Glomerular visceral epithelial cell (primary cell): ENCODE results near the gene SH3RF3.

ENCODE experiments used
- DNase-seq: peaks from one replicate; pipeline ENCODE4 v3.0.0-alpha.2; 2016; ENCODE audit errors: extremely low spot score

The SH3RF3 gene

DNA sequence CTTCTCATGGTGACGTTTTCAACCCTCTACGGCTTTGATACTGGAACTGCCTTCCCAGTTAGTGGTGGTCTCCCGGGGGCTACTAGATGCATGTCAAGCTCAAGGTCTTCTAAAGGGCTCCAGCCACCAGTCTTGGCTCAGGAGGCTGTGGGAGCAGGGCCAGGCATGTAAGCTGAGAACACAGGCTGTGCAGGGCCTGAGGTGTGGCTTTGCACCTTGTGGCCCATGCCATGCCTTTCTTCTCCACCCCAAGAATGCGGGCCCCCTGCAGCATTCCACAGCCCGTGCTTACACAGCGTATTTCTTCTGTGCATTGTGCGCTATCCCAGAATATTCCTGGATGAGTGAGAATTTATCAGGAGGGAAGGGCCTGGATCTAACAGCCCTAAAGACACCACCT lies 339.9 kb downstream of the SH3RF3 start:
- no peak for DNase-seq

DNA sequence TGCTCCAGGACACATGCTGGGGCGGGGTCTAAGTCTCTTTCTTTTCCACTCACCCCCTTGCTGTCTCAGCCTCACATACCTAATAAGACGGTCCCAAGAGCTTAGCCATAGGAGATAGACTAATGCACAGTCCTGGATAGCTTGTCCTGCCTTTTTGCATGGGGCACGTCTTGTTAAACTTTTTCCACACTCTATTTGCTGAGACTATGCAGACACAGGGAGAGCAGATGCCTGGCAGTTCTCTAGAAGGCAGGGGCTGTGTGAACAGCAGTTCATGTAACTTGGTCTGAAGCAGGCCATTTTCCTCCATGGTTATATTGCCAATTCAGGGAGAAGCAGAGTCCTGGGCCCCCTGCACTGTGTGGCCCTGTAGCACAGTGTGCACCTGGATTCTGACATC lies 342.7 kb downstream of the SH3RF3 start:
- no peak for DNase-seq

DNA sequence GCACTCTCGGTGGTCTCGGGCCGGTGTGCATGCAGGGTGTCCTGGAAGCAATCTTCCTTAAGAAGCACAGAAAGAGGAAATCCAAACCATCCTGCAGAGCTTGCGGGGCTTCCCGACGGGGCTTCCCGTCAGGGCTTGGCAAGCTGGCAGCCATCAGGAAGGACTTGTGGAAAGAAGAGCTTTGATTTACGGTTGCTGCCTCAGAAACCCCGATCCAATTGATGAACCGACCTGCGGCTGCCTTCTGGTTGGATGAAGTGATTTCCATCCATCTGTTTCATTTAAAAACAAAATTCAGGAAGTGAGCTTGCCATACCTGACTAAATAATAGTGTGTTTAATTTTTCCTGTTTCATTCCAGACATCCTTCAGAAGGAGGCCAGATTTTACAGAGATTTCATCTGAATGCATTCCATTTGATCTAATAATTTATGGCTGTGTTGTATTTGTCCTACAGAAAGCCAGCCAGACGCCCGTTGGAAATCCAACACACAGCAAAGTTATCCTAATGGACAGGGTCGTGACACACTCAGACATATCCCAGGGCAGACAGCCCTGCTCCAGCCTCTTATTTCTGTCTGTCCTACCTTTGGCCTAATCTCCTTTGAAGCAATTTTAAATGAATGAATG lies 343.4 kb downstream of the SH3RF3 start:
- DNase-seq = no peak

DNA sequence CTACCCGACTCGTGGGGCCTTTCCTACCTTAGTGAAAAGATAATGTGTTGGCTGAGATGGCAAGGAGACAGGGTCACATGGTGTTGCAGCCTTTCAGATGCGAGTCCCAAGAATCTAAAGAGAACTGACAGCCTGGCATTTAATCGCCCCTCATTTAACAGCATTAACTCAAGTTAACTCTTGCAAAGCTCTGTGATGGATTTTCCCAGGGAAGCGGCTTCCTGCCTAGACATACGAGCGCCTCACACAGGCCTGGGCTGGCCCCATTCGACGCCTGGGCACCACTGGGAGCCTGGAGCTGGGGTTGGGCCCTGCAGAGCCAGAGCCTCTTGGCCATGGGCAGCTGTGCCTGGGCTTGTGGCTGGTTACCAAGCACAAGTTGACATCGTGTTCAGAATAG lies 344.0 kb downstream of the SH3RF3 start:
- DNase-seq = no peak

DNA sequence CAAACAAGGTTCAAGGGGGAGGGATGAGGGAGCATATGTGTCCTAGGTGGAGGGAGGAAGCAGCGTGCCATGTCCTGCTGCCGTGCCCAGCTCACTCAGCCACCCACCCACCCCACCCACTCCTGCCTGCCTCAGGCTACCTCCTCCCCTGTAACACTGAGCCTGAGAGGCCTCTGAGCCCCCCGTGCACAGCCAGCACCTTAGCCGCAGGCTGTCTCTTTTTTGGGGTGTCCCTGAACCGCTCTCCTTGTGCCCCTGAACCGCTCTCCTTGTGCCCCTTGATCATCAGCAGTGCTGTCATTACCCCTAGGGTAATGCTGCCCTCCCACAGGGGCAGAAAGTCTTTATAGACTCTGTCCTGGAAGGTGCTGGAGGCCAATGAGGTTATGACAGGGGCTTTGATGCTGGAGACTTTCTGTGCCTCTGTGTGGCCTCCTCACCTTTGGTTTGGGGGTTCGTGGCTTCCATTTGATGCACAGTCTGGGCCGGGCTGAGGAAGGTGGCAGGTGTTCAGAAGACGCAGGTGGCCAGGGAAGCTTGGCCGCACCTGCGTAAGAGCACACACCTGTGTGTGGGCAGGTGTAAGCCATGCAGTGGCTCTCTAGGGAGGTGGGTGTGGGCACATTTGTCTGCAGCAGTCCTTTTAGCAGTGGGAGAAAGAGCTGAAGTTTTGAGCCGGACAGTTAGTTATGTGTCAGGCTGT lies 344.8 kb downstream of the SH3RF3 start:
- no peak for DNase-seq

DNA sequence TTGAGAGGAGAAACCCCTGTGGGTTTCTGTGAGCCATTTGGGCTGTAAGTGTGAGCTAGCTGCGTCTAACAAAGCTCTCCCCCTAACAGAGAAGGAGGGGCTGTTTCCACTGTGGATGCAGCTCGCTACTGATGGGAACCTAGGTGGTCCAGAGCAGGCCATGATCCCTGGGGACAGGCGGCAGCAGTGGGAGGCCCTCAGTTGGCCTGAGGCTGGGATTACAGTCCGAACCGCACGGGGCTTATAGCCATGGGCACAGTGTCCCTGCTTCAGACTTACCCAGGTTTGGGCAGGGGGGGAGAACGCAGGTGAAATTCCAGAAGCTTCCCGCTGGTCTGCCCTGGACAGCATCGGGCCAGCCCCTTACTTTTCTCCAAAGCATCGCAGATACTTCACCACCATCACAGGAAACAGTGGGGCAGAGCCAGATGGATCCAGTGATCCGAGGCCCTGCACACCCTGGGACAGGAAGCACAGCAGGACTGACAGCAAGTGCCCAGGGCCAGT lies 345.4 kb downstream of the SH3RF3 start:
- no peak for DNase-seq

DNA sequence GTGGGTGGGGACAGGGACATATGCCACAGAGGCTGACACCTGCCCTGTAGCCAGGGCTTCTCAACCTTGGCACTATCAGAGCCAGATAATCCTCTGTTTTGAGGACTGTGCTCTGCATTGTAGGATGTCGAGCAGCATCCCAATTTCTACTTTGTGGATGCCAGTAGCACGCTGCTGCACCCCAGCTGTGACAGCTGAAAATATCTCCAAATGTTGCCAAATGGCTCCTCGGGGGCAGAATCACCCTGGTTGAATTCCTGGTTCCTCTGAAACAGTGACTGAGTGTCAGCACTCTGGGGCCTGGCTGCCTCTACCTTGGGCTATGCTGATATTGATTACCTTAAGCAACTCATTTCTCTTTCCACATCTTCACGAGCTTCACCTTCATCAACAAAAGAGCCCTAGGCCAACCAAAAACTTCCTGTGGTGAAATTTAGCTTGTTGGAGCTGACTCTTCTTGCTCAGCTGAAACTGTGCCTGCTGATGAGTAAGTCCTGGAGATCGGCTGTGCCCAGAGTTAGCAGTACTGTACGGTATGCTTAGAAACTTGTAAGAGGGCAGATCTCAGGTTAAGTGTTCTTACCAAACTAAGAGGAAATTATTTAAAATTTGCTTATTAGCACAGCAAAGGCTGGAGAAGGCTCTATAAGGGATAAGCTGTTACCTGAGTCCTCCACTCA lies 346.7 kb downstream of the SH3RF3 start:
- no peak for DNase-seq

DNA sequence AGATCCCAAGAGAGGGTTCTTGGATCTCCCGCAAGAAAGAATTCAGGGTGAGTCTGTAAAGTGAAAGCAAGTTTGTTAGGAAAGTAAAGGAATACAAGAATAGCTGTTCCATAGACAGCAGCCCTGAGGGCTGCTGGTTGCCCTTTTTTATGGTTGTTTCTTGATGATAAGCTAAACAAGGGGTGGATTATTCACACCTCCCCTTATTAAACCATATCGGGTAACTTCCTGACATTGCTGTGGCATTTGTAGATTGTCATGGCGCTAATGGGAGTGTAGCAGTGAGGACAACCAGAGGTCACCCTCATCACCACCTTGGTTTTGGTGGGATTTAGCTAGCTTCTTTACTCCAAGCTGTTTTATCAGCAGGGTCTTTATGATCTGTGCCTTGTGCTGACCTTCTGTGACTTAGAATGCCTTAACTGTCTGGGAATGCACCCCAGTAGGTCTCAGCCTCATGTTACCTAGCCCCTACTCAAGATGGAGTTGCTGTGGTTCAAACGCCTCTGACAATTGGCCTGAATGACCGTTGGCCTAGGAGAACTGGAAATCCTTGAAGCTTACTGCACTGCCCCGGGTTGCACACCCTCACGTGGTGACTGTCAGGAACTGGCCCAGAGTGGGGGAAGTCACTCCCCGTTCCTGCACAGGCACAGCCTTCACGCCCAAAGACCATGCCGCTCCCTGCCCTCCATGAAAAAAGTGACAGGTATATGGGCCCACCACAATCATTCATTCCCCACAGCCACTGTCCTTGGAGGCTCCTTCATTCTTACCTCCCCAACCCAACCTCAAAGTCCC lies 347.8 kb downstream of the SH3RF3 start:
- no peak for DNase-seq

DNA sequence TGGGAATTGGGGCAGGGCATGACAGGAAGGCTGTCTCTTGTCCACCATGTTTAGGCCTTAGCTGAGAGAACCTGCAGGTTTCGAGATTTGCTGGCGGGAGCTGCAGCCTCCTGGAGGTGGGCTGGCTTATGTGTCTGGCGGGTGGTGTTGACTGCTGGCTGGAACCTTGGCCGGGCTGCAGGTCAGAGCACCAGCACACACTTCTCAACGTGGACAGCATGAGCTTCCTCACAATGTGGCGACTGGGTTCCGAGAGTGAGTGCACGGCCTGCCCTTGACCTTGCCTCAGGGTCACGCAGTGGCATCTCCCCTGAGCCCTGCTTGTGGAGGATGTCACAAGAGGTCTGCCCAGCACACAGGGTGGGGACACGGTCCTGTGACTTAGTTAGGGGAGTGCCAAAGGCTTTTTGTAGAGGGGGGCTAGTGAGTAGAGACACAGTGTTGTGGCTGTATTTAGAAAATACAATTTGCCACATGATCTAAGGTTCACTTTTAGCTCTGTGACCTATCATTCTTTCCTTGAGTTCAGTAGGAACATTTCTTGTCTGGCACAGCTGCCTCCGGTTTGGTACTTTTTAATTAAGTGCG lies 350.0 kb downstream of the SH3RF3 start:
- DNase-seq = no peak

DNA sequence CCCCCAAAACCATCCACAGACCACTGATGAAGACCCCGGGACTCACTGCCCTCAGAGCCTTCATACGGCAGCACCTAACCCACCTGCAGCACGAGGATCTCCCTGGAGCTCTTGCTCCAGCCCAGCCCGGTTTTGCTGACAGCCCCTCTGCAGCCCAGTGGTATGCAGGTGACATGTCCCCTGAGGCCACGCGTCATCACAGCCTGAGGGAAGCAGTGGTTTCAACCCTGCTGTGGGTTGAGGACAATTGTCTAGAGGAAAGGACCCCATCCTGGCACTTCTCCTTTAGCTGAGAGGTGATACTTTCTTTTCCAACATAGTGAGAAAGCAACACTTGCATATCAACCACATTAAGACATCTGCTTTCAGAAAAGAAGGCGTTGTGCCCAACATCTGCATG lies 350.8 kb downstream of the SH3RF3 start:
- no peak for DNase-seq

DNA sequence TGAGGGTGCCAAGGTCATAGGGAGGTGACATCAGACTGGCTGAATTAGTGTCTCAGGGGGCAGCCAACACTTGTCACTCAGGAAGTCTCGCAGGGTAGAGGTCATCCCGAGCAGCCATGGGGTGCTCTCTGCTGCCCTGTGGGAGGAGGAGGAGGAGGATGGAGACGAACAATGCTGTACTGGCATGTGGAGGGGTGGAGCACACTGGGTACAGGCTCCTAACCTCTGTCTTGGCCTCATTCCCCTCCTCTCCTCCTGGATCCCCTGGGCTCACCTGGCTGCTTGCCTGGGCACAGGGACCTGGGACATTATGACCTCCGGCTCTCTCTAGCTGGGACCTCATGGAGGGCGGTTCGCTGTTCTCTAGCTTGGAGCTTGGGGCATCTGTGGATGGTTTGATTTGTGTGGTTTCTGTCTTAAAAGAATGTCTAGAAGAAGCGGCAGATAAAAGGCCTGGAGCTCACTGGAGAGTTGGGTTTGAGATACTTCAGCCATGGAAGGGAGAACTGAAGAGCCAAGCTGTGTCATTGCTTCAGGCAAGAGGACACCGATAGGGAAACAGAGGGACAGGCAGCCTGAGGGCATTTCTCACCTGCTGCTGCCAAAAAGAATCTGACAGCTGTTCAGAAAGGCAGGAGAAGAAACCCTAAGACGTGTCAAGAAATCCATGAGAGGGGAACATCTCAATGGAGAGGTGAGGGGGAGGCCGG lies 351.6 kb downstream of the SH3RF3 start:
- DNase-seq = no peak

DNA sequence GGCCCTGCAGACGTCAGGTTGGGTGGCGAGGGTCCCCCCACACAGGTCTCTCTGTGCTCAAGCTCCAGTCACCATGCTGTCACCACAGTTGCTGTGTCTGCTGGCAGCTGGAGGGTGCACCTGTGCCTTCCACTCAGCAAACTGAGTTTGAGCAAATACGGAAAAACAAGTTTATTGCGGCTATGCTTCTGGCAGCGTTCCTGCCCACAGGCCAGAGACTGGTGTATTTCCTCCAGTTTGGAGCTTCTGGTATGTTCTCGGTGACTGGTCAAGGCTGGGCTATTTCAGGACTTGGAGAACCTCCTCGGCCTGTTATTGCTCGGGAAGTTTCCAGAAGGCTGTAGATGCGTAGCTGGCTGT lies 352.2 kb downstream of the SH3RF3 start:
- DNase-seq = no peak

DNA sequence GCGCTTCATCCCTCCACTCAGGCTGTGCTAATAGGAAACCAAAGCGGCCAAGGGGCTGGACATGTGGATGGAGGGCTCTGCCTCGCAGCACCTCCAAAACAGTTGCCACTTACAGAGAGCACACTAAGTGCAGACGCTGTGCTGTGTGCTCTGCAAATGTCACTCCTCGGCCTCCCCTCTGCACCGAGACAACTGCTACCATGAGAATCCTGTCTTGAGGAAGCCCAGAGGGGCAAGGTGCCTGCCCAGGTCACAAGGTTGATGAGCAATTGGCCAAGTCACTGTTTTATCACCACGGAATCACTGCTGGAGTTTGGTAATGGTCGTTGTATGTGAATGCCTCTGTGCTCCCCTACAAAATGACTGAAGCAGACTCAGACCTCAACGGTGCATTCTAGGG lies 352.6 kb downstream of the SH3RF3 start:
- DNase-seq = no peak

DNA sequence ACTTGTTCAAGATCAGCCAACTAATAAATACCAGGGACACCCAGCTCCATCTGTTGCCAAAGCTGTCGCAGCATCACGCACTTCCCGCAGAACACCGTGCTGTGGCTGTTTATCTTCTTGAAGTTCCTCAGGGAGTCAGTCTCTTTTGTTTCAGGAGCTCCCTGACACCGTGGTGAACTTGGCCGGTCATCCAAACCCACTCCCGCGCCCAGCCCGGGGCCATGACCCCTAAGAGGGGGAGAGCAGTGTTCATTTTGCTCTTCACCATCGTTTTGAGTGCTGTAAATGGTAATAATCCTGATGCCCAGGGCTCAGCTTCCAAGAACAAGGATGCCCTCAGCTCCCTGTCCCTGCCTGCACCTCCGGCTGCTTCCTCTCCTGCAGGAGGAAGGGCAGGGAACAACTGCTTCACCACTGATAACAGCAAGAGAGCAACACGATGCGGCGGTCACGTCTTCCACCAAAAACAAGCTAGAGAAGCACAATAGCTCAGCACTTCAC lies 353.4 kb downstream of the SH3RF3 start:
- no peak for DNase-seq

DNA sequence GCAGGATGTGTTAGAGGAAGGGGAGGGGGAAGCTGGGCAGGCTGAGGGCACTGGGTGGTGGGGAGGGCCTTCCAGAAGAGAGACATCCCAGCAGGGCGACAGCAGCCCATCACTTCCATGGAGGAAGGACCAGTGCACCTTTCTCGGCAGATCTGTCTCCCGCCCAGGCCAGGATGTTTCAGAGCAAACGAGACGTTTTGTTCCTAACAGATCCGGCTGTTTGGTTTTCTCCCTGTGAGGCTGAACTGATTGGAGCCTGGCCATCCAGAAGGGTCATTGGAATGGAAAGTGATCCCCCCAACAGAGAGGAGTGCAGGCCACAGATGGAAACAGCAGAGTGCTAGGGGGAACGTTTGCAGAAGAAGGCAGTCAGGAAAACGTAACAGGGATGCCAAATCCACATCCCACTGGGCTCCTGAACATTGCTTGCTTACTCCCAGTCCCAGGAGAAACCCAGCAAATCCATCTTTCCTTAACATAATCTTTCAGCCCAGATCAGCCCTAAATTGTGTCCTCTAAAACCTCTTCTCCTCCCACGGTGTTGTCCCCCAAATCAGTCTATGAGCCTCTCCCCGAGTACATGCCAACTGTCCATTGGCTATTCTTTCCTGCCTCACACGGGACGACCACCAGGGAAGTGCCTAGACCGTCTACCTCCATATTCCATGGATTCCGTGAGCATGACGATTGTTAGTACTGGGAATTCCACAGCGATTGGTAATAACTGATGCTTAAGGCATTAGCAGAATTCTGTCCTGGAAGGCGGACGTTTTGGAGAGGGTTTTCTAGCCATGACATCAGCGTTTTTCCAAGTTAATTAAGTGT lies 357.9 kb downstream of the SH3RF3 start:
- peak; percentile 82 for DNase-seq

DNA sequence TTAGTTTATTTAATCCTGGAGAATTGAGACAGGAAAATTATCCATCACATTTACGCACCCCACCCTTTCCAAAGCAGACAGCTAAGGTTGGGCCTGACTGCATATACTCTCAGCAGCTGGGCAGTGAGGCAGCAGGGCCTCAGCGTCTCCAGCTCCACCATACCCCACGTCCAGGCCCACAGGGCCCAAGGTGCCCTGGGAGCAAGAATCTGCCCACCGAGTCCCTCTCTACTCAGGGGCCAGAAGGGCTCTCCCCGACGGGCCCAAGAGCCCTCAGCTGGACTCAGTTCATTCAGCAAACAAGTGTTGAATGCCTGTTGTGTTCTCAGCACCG lies 358.5 kb downstream of the SH3RF3 start:
- DNase-seq = no peak

DNA sequence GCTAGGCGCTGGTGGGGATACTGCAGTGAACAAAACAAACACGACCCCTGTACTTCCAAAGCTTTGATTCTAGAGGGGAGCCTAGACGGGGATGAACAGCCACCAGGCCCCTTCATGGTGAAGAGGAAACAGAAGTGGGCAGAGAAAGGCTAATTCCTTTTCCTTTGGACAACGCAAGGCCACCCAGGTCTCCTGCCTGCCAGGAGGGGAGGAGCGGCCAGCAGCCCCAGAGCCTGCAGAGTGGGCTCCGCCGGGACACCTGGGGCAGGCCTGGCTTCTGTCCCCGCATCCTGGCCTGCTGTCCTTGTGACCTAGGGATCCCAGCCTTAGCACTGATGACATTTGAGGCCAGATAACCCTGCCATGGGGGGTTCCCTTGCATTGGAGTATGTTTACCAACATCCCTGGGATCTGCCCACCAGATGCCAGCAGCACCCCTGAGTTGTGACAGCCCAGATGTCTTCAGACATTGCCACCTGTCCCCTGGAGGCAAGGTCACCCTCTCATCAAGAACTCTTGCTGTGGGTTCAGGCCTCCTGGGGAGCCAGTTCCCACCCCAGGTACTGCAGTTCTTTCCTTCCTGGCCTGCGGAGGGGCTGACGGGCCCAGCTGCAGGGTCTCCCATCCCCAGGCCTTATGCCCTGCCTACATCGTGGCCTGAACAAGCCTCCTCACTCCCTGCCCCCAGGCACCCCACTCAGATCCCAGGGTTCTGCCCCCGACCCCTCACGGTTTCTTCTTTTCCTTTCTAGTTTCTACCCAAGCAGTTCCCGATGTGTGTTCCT lies 359.1 kb downstream of the SH3RF3 start:
- DNase-seq = no peak

DNA sequence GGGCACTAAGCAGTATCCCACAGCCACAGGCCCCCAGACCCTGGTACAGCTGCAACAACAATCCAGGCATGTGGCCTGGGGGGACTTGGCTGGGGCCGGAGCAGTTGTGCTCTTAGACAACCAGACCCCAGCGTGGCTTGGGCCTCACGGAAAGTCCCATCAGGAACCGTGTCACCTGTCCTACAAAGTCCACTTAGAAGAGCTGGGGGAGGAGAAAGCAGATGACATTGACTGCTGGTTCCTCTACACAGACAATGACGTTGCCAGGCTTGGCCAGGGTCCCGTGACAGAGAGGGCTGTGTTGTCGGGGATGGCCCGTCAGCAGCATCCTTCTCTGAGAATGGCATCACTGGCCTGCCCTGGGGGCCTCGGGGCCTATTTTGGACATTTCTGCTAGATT lies 360.3 kb downstream of the SH3RF3 start:
- no peak for DNase-seq

DNA sequence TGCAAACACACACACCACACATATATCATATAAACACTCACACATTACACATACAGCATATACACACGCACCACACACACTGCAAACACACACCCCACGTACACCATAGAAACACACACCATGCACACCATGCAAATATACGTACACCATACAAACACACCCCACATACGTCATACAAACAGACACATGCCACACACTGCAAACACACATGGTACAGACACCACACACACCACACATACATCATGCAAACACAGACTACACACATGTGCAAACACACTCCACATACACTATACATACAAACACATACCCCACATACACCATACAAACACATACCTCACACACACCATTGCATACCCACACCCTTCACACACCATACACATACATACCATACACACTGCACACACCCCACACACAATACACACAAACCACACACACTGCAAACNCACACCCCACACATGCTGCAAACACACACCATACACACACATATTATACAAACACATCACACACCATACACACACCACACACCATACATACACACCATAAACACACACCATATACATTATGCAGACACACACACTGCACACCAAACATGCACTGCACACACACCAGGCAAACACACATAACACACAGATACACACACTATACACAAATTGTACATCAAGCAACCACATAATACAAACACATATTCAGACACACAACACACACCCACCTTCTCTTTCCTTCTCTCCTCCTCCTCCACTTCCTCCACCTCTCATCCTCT lies 364.4 kb downstream of the SH3RF3 start:
- no peak for DNase-seq
